KBM-7 (cell line): ENCODE data around the gene ATP6V0D1.

Source experiments
- DNase-seq: peaks from one replicate; pipeline ENCODE4 v3.0.0-alpha.2; 2015
- in situ Hi-C: fragments of 300-500 bp; cut with MboI; formaldehyde crosslinking; loops from 2 replicates; pipeline ENCODE4 v1.14.3; 2020; ENCODE audit warnings: low sequenced_read_pairs, low pct_unique_long_range_greater_than_20kb, mixed read lengths

Gene ATP6V0D1

DNA sequence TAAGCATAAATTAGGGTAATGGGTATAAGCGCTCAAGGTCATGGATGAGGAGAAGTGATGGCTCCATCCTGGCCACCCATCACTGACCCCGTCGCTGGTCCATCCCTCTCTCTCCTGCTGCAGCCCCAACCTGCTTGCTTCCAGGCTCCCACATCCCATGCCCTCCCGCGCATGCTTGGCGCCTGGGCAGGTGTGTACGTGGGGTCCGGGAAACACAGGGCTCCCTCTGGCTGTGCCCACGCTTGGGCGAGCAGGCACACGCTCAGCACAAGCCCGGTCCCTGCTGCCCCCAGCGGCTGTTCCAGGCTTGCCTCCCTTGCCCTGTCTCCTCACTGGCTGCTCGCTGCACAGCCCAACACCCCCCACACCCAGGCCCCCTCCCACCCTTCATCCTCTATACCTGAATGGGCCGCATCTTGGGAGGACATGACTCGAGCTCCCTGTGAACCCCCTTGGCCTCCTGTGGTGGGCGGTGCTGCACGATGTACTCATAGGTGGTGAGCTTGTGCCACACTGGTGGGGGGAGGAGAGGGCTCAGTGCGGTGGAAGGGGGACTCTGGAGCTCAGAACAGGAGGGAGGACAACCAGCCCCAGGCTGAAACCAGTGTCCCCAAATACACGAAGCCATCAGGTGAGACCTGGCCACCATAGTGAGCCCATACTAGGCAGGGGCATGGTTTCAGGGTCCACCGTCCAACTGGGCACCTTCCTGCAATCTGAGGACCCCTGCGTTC lies 83.0 kb downstream of the ATP6V0D1 start:
- no peak for DNase-seq
- in situ Hi-C loops: no loop called here

GRCh38 chr16:67397036-67397801 lies 83.7 kb downstream of the ATP6V0D1 start:
- in situ Hi-C loops: no loop called here
- DNase-seq: no peak

DNA sequence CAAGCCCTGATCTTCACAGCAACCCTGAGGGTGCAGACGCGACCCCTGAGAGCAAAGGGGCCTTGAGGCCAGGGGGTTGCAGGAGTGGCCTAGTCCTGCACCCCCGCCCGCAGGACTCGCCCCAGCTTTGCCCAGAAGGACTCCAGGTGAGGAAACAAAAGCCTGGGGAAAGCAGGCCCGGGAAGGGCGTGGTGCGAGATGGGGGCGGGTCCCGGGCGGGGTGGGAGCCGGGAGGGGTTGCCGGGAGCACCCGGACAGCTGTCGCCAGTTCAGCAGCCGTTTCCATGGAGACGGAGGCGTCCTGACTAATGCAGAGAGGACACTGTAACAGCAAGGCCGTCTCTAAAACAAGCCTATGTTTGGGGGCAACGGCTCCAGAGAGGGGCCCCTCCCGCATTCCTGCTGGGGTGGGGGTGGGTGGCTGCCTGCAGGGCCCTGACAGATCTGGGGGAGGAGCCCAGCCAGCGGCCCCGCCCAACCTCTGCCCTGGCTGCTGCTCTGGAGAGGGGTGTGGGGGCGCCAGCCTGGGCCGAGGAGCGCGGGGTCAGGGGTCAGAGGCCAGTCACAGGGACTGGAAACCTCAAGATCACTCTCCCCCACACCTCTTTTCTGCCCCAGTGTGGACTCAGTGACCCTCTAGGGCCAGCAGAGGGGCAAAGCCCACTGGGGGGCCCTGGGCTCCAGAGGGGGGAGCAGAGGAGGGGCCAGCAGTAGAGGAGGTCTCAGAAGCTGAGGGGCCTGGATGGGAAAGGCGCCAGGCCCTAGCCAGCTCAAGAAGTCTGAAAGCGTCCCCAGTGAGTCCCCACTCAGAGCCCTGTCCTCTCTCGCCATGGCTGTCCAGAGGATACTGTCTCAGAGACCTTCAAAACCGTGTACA lies 84.6 kb downstream of the ATP6V0D1 start:
- DNase-seq: no peak
- in situ Hi-C loops: no loop called here

- in situ Hi-C loops: no loop called here
- DNase-seq: no peak
These were observed 85.3 kb downstream of the ATP6V0D1 start for GRCh38 chr16:67395458-67396158.

- in situ Hi-C loops: no loop called here
- DNase-seq: no peak
These were observed 85.9 kb downstream of the ATP6V0D1 start for GRCh38 chr16:67395105-67395457.

DNA sequence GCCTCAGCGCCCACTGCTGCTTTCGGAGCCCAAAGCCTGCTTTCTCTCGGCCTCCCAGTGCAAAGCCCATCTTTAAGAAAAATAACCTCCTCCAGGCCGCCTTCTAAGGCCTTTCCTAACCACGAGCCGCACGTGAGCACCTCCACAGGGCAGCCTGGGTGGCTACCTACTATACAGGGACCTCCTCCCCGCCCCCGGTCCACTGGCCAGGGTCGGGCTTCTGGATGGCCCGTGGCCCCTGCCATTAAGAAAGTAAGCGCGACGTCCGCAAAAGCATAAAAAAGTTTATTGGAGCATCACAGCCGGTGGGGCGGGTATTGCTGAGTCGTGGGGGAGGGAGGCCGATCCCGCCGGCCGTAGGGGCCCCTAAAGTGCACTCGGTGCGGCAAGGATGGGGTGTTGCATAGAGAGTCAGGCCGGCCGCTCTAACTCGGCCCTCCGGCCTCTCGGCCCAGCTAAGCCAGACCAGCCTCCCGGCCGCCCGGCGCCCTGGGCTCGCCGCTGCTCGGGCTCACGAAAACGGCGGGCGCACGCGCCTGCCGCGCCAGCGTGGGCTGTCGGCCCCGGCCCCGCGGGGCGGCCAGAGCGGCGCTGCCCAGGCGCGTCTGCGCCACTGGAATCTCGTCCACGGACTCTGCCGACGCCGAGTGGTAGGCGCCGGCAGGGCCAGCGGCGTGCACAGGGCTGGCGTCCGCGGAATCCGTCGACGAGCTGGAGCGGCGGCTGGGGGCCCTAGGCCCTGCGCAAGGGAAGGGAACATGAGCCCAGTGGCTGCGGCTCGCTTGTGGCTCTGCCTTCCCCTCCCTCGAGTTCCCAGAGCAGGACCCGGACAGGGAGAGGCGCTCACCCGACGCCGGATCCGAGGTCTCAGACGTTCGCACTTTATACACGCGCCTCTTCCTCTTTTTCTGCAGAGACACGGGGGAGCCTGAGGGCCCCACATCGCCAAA lies 86.5 kb downstream of the ATP6V0D1 start:
- DNase-seq: peak; percentile 30
- in situ Hi-C loops: no loop called here

DNA sequence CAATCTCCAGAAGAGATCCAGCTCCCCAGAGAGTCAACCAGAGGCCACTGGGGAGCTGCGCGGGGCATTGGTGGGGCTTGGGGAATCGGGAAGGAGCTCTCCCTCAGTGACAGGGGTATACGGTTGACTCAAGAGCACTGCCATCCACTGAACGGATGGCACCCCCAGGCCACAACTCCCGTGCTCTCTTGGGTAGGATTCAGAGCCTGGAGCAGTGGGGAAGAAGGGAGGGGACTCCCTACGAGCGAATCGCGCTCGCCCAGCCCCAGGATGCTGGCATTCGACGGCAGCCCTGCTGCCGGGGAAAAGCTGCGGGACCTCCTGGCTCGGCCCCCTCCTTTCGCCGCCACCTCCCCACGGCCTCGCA lies 87.2 kb downstream of the ATP6V0D1 start:
- no peak for DNase-seq
- in situ Hi-C loops: no loop called here

DNA sequence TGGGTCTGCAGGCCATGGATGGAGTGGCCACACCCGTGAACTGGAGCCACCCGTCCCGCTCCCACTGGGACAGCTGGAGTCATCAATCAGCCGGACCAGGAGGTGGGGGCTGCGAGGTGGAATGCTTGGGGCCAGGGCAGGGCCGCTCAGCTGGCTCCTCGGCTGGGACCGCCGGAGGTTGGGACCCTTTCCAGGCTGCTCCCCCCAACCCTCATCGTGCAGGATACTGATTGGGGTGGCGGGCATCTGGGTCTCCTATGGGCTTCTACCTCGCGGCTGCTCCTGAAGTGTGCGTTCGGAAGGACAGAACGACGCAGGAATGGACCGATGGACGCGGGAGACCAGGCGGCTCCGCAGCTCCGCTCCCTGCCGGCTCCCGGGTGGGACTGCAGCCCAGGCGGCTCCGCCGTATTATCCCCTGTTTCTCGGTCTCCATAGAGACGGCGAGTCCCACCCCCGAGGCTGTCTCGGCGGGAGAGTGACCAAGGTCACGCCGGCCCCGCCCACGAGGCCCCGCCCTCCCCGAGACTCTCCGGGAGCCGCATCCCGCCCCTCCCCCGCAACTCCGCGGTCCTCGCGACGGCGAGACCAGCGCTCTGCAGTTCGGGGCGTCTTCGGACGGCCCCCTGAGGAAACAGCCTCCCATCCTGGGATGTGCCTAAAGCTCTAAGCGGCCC lies 87.7 kb downstream of the ATP6V0D1 start, which contains the start of gene TPPP3:
Gene TPPP3, minus strand, starts transcription at position 388 of the 677 bp plus-strand sequence. CDS start 2,387 bp downstream, outside the sequence.
- in situ Hi-C loops: no loop called here
- DNase-seq: no peak

GRCh38 chr16:67392301-67393059 lies 88.5 kb downstream of the ATP6V0D1 start:
- no peak for DNase-seq

DNA sequence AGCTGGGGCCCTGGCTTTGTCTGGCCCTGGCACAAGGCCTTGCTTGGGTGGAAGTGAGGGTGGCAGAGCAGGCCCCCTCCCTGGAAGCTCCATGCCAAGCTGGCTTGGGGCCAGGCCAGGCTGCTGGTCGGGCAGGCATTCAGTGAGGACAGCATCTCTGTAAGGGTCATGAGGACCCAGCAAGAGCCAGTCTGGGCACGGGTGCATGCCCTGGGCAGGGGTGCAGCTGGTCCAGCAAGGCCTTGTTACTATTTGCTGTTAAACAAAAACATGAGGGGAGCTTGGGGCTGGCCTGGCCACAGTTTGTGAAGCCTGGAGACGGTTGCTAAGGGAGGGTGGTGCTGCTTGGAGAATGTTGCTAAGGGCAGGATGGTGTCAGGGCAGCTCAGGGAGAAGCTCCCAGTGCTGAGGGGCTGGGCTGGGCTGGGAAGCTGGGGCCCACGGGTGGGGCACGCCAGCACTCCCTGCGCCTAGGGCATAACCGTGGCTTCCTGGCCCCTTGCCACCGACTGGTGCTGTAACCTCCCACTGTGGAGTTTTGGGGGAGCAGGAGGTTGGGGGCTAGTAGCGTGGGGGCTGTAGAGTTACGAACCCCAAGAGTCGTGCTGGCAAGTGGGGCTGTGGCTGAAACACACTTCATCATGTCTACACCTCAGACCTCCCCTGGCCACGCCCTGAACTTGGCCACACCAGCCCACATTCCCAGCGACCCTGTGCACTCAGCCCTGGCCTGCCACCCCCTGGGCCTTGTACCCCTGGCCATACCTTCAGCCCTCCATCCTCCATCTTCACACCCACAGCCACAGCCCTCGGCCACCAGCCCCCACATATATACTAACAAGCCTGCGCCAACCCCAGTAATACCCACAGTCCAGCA lies 89.3 kb downstream of the ATP6V0D1 start:
- DNase-seq: peak; percentile 15
- in situ Hi-C loops: no loop called here

More at GRCh38 chr16:67392301-67393059, 88.5 kb downstream of the ATP6V0D1 start:
- in situ Hi-C loops: no loop called here

- in situ Hi-C loops: no loop called here
- no peak for DNase-seq
These were observed 90.0 kb downstream of the ATP6V0D1 start for GRCh38 chr16:67390816-67391423.

DNA sequence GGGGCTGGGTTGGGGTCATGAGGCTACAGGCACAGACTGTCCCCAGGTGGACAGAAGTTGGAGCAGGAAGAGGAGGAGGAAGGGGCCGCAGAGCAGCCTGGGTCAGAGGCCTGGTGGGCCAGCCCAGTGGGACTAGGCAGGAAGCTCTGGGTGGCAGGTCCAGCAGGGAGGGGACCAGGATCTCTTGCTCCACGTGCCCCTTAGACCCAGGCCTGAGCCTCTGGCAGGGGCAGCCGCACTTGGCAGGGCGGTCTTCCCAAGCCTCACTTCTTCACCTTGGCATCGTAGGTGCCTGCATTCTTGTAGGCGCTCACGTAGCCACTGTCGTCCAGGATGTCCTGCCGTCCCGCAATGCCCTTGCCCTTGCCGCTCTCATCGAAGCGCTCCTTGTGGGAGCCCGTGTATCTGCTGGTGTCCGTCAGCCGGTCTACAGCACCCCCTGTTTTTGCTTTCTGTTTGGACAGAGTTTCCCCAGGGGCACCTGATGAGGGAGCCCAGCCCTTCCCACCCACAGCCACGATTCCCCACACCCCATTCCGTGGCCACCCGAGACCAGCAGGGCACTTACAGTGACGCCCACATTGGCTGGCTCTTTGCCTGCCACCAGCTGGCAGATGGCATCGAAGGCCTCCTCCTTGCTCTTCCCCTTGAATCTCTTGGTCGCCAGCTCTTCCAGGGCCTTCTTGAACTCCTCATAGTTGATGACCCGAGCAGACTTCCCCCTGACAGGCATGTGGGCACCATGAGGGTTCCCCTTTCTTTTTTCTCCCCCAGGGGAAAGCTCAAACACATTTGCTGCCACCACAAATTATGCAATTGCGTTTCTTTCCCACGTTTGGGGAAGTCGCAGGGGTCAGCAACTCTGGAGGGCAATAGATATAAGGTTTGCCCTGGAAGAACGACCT lies 90.8 kb downstream of the ATP6V0D1 start:
- in situ Hi-C loops: no loop called here
- DNase-seq: peak; percentile 61

GRCh38 chr16:67388591-67388990 lies 92.4 kb downstream of the ATP6V0D1 start:
- in situ Hi-C loops: no loop called here
- no peak for DNase-seq

- in situ Hi-C loops: no loop called here
- DNase-seq: no peak
These were observed 92.8 kb downstream of the ATP6V0D1 start for GRCh38 chr16:67388191-67388590.
